ENCODE data around the gene ABCD4.

ABCD4 gene

DNA sequence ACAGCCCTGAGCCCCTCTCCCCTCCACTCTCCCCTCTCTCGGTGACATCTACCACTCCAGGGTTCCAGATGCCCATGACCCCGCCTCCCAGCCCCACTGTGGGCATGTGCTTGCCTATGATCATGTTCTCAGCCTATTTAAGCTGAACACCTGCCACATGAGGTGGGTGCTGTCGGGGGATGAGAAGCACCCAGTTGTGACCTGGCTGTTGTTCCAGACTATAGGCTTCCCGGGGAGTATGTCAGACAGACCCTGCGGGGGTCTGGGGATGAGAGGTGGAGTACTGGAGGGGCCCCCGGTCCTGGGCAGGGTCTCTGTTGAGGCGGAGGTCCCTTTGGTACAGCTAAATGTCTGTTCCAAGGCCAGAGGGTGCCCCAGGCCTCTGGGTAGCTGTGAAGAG is 57.4 kb downstream of the ABCD4 start:
- H3K27me3 ChIP-seq: peaks cover 0 to 76% of the 10 kb centered on the region in 2 donors

DNA sequence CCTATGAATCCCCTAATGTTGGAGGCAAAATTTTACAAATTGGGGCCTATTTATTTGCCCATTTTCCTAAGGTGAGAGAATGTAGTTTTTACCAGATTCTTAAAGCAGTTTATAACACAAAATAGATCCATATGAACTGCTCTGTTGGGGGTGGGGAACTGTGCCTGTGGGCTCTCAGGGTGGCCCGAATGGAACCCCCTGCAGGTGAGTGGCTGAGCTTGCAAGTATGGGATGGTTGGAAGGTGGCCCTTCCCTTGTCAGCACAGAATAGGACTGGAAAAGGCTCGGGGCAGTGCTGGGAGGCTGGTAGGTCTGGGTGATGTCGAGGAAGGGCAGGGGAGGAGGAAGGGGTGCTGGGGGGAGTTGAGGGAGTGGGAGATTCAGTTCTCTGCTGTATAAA is 58.6 kb downstream of the ABCD4 start:
- H3K36me3 ChIP-seq: no peaks in the 10 kb centered on the region
- H3K27me3 ChIP-seq: peaks cover 7 to 84% of the 10 kb centered on the region in 2 donors
- H3K27ac ChIP-seq: no peak overlapping the region
- intact Hi-C loops (cut with DNase I; ENCODE audit: low total_unique reads): no loop called here
- no peak for DNase-seq
- TF ChIP-seq, protein P1, sequence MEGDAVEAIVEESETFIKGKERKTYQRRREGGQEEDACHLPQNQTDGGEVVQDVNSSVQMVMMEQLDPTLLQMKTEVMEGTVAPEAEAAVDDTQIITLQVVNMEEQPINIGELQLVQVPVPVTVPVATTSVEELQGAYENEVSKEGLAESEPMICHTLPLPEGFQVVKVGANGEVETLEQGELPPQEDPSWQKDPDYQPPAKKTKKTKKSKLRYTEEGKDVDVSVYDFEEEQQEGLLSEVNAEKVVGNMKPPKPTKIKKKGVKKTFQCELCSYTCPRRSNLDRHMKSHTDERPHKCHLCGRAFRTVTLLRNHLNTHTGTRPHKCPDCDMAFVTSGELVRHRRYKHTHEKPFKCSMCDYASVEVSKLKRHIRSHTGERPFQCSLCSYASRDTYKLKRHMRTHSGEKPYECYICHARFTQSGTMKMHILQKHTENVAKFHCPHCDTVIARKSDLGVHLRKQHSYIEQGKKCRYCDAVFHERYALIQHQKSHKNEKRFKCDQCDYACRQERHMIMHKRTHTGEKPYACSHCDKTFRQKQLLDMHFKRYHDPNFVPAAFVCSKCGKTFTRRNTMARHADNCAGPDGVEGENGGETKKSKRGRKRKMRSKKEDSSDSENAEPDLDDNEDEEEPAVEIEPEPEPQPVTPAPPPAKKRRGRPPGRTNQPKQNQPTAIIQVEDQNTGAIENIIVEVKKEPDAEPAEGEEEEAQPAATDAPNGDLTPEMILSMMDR (IDR thresholded peaks at IDR 0.05): no peak
- no peaks in the 10 kb centered on the region for H3K9me3 ChIP-seq
- no peak overlapping the region for H3K4me3 ChIP-seq
- H3K4me1 ChIP-seq: peaks cover 0 to 31% (median 26%) of the 10 kb centered on the region in 4 donors

More for the DNA sequence above, 57.4 kb downstream of the ABCD4 start:
- no peak overlapping the region for H3K4me3 ChIP-seq
- no peaks in the 10 kb centered on the region for H3K9me3 ChIP-seq
- TF ChIP-seq, protein P1 (IDR thresholded peaks at IDR 0.05): no peak
- no peaks in the 10 kb centered on the region for H3K36me3 ChIP-seq
- intact Hi-C loops (cut with DNase I; ENCODE audit: low total_unique reads): no loop called here
- DNase-seq: no peak
- no peak overlapping the region for H3K27ac ChIP-seq
- H3K4me1 ChIP-seq: peaks cover 0 to 19% (median 16%) of the 10 kb centered on the region in 4 donors

DNA sequence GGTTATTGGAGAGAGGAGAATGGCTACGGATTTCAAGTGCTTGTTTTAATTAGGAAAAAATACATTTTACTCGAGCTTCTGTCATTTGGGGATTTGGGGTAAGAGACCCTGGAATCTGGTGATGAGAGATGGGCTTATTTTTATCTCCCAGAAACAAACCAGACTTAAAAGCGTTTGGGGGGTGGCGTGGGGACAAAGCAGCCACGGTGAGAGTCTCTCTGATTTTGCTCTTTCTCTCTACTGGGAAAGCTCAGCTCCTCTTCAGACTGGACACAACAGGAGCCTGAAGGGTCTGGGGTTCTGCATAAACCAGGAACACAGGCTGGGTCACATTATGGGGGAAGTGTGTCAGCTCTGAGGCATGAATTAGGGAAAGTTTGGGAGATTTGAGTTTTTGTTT is 59.7 kb downstream of the ABCD4 start:
- TF ChIP-seq, protein P1 (IDR thresholded peaks at IDR 0.05): no peak
- intact Hi-C loops (cut with DNase I; ENCODE audit: low total_unique reads): no loop called here
- no peak for DNase-seq
- no peak overlapping the region for H3K27ac ChIP-seq
- H3K4me3 ChIP-seq: no peak overlapping the region
- H3K9me3 ChIP-seq: no peaks in the 10 kb centered on the region
- H3K27me3 ChIP-seq: peaks cover 7 to 95% of the 10 kb centered on the region in 2 donors
- no peaks in the 10 kb centered on the region for H3K36me3 ChIP-seq
- peaks cover 0 to 31% (median 27%) of the 10 kb centered on the region in 4 donors for H3K4me1 ChIP-seq

DNA sequence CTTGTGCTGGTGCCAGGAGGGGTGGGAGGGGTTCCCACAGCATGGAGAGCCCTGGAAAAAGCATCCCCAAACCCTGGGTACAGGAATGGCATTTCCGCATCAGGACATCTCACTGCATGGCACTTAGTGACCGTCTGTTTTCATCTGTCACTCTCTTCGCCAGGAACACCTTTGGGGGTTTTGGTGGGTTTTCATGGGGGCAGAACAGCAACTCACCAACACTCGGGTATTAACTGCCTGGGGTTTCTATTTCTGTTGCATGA is 60.0 kb downstream of the ABCD4 start:
- no peak for DNase-seq
- intact Hi-C loops (cut with DNase I; ENCODE audit: low total_unique reads): no loop called here
- no peak overlapping the region for H3K27ac ChIP-seq
- no peak overlapping the region for H3K4me3 ChIP-seq
- H3K36me3 ChIP-seq: no peaks in the 10 kb centered on the region
- peaks cover 7 to 95% of the 10 kb centered on the region in 2 donors for H3K27me3 ChIP-seq
- H3K9me3 ChIP-seq: no peaks in the 10 kb centered on the region
- TF ChIP-seq, protein P1 (IDR thresholded peaks at IDR 0.05): no peak
- H3K4me1 ChIP-seq: peaks cover 0 to 31% (median 27%) of the 10 kb centered on the region in 4 donors

DNA sequence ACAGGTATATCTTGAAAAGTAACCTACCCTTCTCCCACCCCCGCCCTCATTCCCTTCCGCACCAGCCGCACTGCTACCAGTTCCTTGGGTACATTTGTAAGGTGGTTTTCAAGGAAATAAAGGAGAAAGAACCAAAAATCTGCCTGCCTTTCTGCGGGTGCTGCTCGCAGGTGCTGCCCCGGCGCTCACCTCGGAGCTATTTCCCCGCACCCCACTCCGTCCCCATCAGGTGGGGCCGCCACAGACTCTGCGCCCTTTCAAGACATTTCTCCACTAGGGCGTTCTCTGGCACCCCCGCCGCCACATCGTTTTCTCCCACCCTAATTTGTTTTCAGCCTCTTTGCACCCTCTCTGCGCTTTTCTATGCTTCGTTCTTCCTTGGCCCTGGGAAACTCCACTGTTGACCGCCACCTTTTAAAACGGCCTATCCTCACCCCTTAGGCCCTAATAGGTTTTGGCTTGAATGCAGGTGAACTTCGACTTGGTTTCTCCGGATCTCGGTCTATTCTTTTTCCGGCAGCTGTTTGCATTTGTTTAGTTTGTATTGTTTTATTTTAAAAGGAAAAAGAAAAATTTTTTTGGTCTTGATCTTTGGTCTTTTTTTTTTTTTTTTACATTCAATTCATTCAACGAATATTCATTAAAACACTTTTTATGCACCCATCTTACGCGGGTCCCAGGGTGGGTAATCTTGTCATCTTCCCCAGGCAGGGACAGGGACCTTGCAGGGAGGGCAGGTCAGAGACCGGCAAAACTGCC is 60.5 kb downstream of the ABCD4 start:
- H3K4me1 ChIP-seq: peaks cover 0 to 31% (median 27%) of the 10 kb centered on the region in 4 donors
- H3K27me3 ChIP-seq: peaks cover 7 to 95% of the 10 kb centered on the region in 2 donors
- H3K9me3 ChIP-seq: no peaks in the 10 kb centered on the region
- H3K27ac ChIP-seq: no peak overlapping the region
- TF ChIP-seq, protein P1 (IDR thresholded peaks at IDR 0.05): no peak
- intact Hi-C loops (cut with DNase I; ENCODE audit: low total_unique reads): no loop called here
- no peak for DNase-seq
- no peak overlapping the region for H3K4me3 ChIP-seq
- H3K36me3 ChIP-seq: no peaks in the 10 kb centered on the region

Data from tibial artery (tissue), 4 donors.